T-helper 1 cell treated with Interleukin-12 subunit alpha and Interleukin-12 subunit beta and Interleukin-4 antibody, amounts not matched to agents 30 μg/mL and 1 μg/mL, for 36 hours (primary cell): ENCODE data around the gene PLEKHO1.

Experiments
- H3K27ac Mint-ChIP-seq: one replicate; pipeline ENCODE4 v1.8.0; 2021; ENCODE audit warnings: mild to moderate bottlenecking, mixed read lengths
- H3K27me3 Mint-ChIP-seq: one replicate; pipeline ENCODE4 v1.8.0; 2021; ENCODE audit warnings: low read depth, mixed read lengths
- H3K36me3 Mint-ChIP-seq: one replicate; pipeline ENCODE4 v1.8.0; 2021; ENCODE audit warnings: low read depth, mixed read lengths
- H3K4me1 Mint-ChIP-seq: one replicate; pipeline ENCODE4 v1.8.0; 2021; ENCODE audit warnings: low read depth, mixed read lengths
- H3K4me3 Mint-ChIP-seq: one replicate; pipeline ENCODE4 v1.8.0; 2021; ENCODE audit warnings: mild to moderate bottlenecking, moderate library complexity, mixed read lengths
- H3K9me3 Mint-ChIP-seq: one replicate; pipeline ENCODE4 v1.8.0; 2021; ENCODE audit warnings: mixed read lengths

PLEKHO1 gene

GRCh38 chr1:150155413-150156071 lies 5.8 kb downstream of the PLEKHO1 start:
- Mint-ChIP-seq H3K36me3 (peaks cover 60% of the 10 kb centered on the region), H3K9me3 (no peaks in the 10 kb centered on the region), H3K27ac (no peak overlapping the region), H3K27me3 (no peaks in the 10 kb centered on the region), H3K4me3 (no peak overlapping the region), H3K4me1 (peaks cover 42% of the 10 kb centered on the region)

GRCh38 chr1:150156868-150157603 lies 7.3 kb downstream of the PLEKHO1 start:
- Mint-ChIP-seq H3K27ac (no peak overlapping the region), H3K9me3 (no peaks in the 10 kb centered on the region), H3K4me1 (peaks cover 46% of the 10 kb centered on the region), H3K27me3 (no peaks in the 10 kb centered on the region), H3K4me3 (no peak overlapping the region), H3K36me3 (peaks cover 54% of the 10 kb centered on the region)

- Mint-ChIP-seq H3K9me3 (no peaks in the 10 kb centered on the region), H3K4me1 (peaks cover 47% of the 10 kb centered on the region), H3K4me3 (peak overlapping the region; percentile 7), H3K36me3 (peaks cover 37% of the 10 kb centered on the region), H3K27me3 (no peaks in the 10 kb centered on the region), H3K27ac (no peak overlapping the region)
Observed at GRCh38 chr1:150159550-150159949, 9.8 kb downstream of the PLEKHO1 start.

GRCh38 chr1:150160964-150161621 lies 11.4 kb downstream of the PLEKHO1 start:
- H3K4me3 Mint-ChIP-seq = peak overlapping the region; percentile 21
- H3K36me3 Mint-ChIP-seq = peaks cover 27% of the 10 kb centered on the region
- no peaks in the 10 kb centered on the region for H3K27me3 Mint-ChIP-seq
- no peaks in the 10 kb centered on the region for H3K9me3 Mint-ChIP-seq
- peak overlapping the region; percentile 43 for H3K27ac Mint-ChIP-seq
- H3K4me1 Mint-ChIP-seq = peaks cover 46% of the 10 kb centered on the region

GRCh38 chr1:150161747-150162581 lies 12.2 kb downstream of the PLEKHO1 start:
- Mint-ChIP-seq H3K27me3 (no peaks in the 10 kb centered on the region), H3K4me3 (peak overlapping the region; percentile 7), H3K36me3 (peaks cover 22% of the 10 kb centered on the region), H3K27ac (peak overlapping the region; percentile 43), H3K9me3 (no peaks in the 10 kb centered on the region), H3K4me1 (peaks cover 46% of the 10 kb centered on the region)

GRCh38 chr1:150162582-150162861 lies 12.8 kb downstream of the PLEKHO1 start:
- peaks cover 18% of the 10 kb centered on the region for H3K36me3 Mint-ChIP-seq
- H3K4me3 Mint-ChIP-seq = peak overlapping the region; percentile 7
- no peaks in the 10 kb centered on the region for H3K9me3 Mint-ChIP-seq
- no peaks in the 10 kb centered on the region for H3K27me3 Mint-ChIP-seq
- H3K27ac Mint-ChIP-seq = no peak overlapping the region
- peaks cover 46% of the 10 kb centered on the region for H3K4me1 Mint-ChIP-seq

GRCh38 chr1:150162862-150163706 lies 13.4 kb downstream of the PLEKHO1 start:
- Mint-ChIP-seq H3K27me3 (no peaks in the 10 kb centered on the region), H3K4me1 (peaks cover 43% of the 10 kb centered on the region), H3K9me3 (no peaks in the 10 kb centered on the region), H3K4me3 (peak overlapping the region; percentile 9), H3K27ac (peak overlapping the region; percentile 41), H3K36me3 (peaks cover 12% of the 10 kb centered on the region)

- Mint-ChIP-seq H3K4me3 (no peak overlapping the region), H3K4me1 (peaks cover 42% of the 10 kb centered on the region), H3K36me3 (peaks cover 11% of the 10 kb centered on the region), H3K9me3 (no peaks in the 10 kb centered on the region), H3K27me3 (no peaks in the 10 kb centered on the region), H3K27ac (no peak overlapping the region)
Observed at GRCh38 chr1:150164224-150164623, 14.5 kb downstream of the PLEKHO1 start.

- Mint-ChIP-seq H3K36me3 (peaks cover 8% of the 10 kb centered on the region), H3K27ac (no peak overlapping the region), H3K9me3 (no peaks in the 10 kb centered on the region), H3K4me1 (peaks cover 38% of the 10 kb centered on the region), H3K27me3 (no peaks in the 10 kb centered on the region), H3K4me3 (no peak overlapping the region)
Observed at GRCh38 chr1:150164779-150165178, 15.1 kb downstream of the PLEKHO1 start.

GRCh38 chr1:150165622-150166612 lies 16.2 kb downstream of the PLEKHO1 start:
- no peak overlapping the region for H3K4me3 Mint-ChIP-seq
- H3K27me3 Mint-ChIP-seq = no peaks in the 10 kb centered on the region
- H3K27ac Mint-ChIP-seq = no peak overlapping the region
- H3K36me3 Mint-ChIP-seq = peaks cover 3% of the 10 kb centered on the region
- H3K9me3 Mint-ChIP-seq = no peaks in the 10 kb centered on the region
- H3K4me1 Mint-ChIP-seq = peaks cover 30% of the 10 kb centered on the region

GRCh38 chr1:150168960-150169601 lies 19.4 kb downstream of the PLEKHO1 start:
- Mint-ChIP-seq H3K9me3 (no peaks in the 10 kb centered on the region), H3K27me3 (no peaks in the 10 kb centered on the region), H3K4me3 (no peak overlapping the region), H3K4me1 (peaks cover 5% of the 10 kb centered on the region), H3K36me3 (no peaks in the 10 kb centered on the region), H3K27ac (no peak overlapping the region)

- Mint-ChIP-seq H3K36me3 (no peaks in the 10 kb centered on the region), H3K27ac (no peak overlapping the region), H3K4me1 (peaks cover 2% of the 10 kb centered on the region)
Observed at GRCh38 chr1:150171801-150172200, 22.1 kb downstream of the PLEKHO1 start.

More at GRCh38 chr1:150171801-150172200, 22.1 kb downstream of the PLEKHO1 start:
- H3K27me3 Mint-ChIP-seq = no peaks in the 10 kb centered on the region
- no peaks in the 10 kb centered on the region for H3K9me3 Mint-ChIP-seq
- H3K4me3 Mint-ChIP-seq = no peak overlapping the region
